Gastrocnemius medialis (tissue), 4 donors: ENCODE results near the gene PHACTR1. TPM values are rescaled to one million over a fixed set of nuclear protein-coding genes. Genes with fewer than 3 reads are reported as not detected.

ENCODE experiments used
- ATAC-seq, 2 donors: fragments of 150-250 bp; one replicate each; pipeline ENCODE4 v1.9.1; 2016
- DNase-seq, 2 donors: peaks; one replicate each; pipeline ENCODE4 v3.0.0-alpha.2; 2019
- H3K27ac ChIP-seq, 4 donors: fragments of 200-600 bp; sonication (generic); 1 replicate in 1 of 4; 2 replicates in 3 of 4; pipeline ENCODE4 v1.5.1; 2016 to 2018; ENCODE audit warnings: mild to moderate bottlenecking in 2 of 4, moderate library complexity in 1 of 4
- H3K27me3 ChIP-seq, 3 donors: fragments of 200-600 bp; sonication (generic) in 2 of 3; 1 replicate in 1 of 3; 2 replicates in 2 of 3; pipeline versions ENCODE4 v1.5.1 to v1.6.0; 2016 to 2019; ENCODE audit warnings: mild to moderate bottlenecking in 1 of 3, moderate library complexity in 1 of 3
- H3K36me3 ChIP-seq, 2 donors: fragments of 200-600 bp; sonication (generic) in 1 of 2; one replicate each; pipeline ENCODE4 v1.5.1; 2017 to 2018
- H3K4me1 ChIP-seq, 2 donors: fragments of 200-600 bp; sonication (generic) in 1 of 2; one replicate each; pipeline ENCODE4 v1.5.1; 2016 to 2017; ENCODE audit warnings: mild to moderate bottlenecking in 2 of 2
- H3K4me3 ChIP-seq, 4 donors: fragments of 200-600 bp; sonication (generic) in 3 of 4; 1 replicate in 1 of 4; 2 replicates in 3 of 4; pipeline ENCODE4 v1.5.1; 2016 to 2019; ENCODE audit warnings: mild to moderate bottlenecking in 2 of 4
- H3K9me3 ChIP-seq, 3 donors: fragments of 200-600 bp; sonication (generic) in 2 of 3; 1 replicate in 1 of 3; 2 replicates in 2 of 3; pipeline ENCODE4 v1.5.1; 2016 to 2019
- CTCF ChIP-seq, 5 experiments: fragments of 450-650 bp in 3 of 5; fragments of 200-600 bp in 2 of 5; sonication (generic) in 2 of 5; IDR thresholded peaks in 4 of 5; conservative IDR thresholded peaks in 1 of 5; 1 replicate in 4 of 5; 2 replicates in 1 of 5; pipeline ENCODE4 v1.5.1; 2016 to 2019; ENCODE audit warnings: antibody characterized with exemption in 5 of 5, mild to moderate bottlenecking in 3 of 5, moderate library complexity in 3 of 5
- POLR2A ChIP-seq, 2 donors: fragments of 450-650 bp; IDR thresholded peaks; one replicate each; pipeline ENCODE4 v1.6.1; 2017; ENCODE audit warnings: antibody characterized with exemption in 2 of 2, mild to moderate bottlenecking in 2 of 2, moderate library complexity in 2 of 2
- in situ Hi-C, 4 donors: fragments of 200-750 bp; cut with MboI; loops; one replicate each; pipeline versions ENCODE4 v1.15.0 to v1.8.0; 2017; ENCODE audit warnings: low sequenced_read_pairs in 4 of 4
- intact Hi-C: fragments of 100-400 bp; cut with DNase I; formaldehyde crosslinking; loops from one replicate; pipeline ENCODE4 v1.15.1; 2023; ENCODE audit warnings: low total_unique reads
- total RNA-seq, 4 donors: library from RNA; depleted of rRNA; stranded (reverse); fragments of >200 nt; gene quantifications; one replicate each; pipeline versions ENCODE4 v1.1.0 to v1.2.3, GENCODE V29; 2016

PHACTR1 gene
- total RNA-seq, 4 donors from 2014 or later: 0.07 to 0.82 (median 0.21) TPM

- Histone ChIP-seq H3K27me3 (no peaks in the 10 kb centered on the region), H3K9me3 (no peaks in the 10 kb centered on the region), H3K4me1 (no peaks in the 10 kb centered on the region), H3K4me3 (no peak overlapping the region), H3K36me3 (no peaks in the 10 kb centered on the region), H3K27ac (no peak overlapping the region)
- no peak for ATAC-seq
- no peak for DNase-seq
- no peak for TF ChIP-seq CTCF (IDR thresholded peaks at IDR 0.05 in 4 of 5, conservative IDR thresholded peaks at IDR 0.05 in 1 of 5)
- TF ChIP-seq POLR2A (IDR thresholded peaks at IDR 0.05): no peak
- in situ Hi-C loops (no loop called here), intact Hi-C loops (no loop called here)
Measured at GRCh38 chr6:13063300-13063918, 346.8 kb downstream of the PHACTR1 start.

GRCh38 chr6:13065581-13065980 lies 349.0 kb downstream of the PHACTR1 start:
- TF ChIP-seq POLR2A (IDR thresholded peaks at IDR 0.05) (no peak), CTCF (IDR thresholded peaks at IDR 0.05 in 4 of 5, conservative IDR thresholded peaks at IDR 0.05 in 1 of 5) (no peak)
- H3K4me3 ChIP-seq: no peak overlapping the region
- H3K36me3 ChIP-seq: no peaks in the 10 kb centered on the region
- DNase-seq: no peak
- in situ Hi-C loops: no loop called here
- no peaks in the 10 kb centered on the region for H3K9me3 ChIP-seq
- H3K27me3 ChIP-seq: no peaks in the 10 kb centered on the region
- H3K27ac ChIP-seq: no peak overlapping the region
- intact Hi-C loops: no loop called here
- H3K4me1 ChIP-seq: no peaks in the 10 kb centered on the region
- no peak for ATAC-seq

GRCh38 chr6:13066050-13066449 lies 349.5 kb downstream of the PHACTR1 start:
- intact Hi-C loops (no loop called here), in situ Hi-C loops (no loop called here)
- H3K36me3 ChIP-seq: no peaks in the 10 kb centered on the region
- no peaks in the 10 kb centered on the region for H3K4me1 ChIP-seq
- no peaks in the 10 kb centered on the region for H3K27me3 ChIP-seq
- H3K9me3 ChIP-seq: no peaks in the 10 kb centered on the region
- ATAC-seq (no peak), DNase-seq (no peak)
- H3K4me3 ChIP-seq: no peak overlapping the region
- TF ChIP-seq POLR2A (IDR thresholded peaks at IDR 0.05): no peak
- TF ChIP-seq CTCF (IDR thresholded peaks at IDR 0.05 in 4 of 5, conservative IDR thresholded peaks at IDR 0.05 in 1 of 5): no peak
- H3K27ac ChIP-seq: peak overlapping the region in 1 of 4 donors; percentile 57

GRCh38 chr6:13066820-13067219 lies 350.3 kb downstream of the PHACTR1 start:
- no peaks in the 10 kb centered on the region for H3K4me1 ChIP-seq
- no peaks in the 10 kb centered on the region for H3K9me3 ChIP-seq
- TF ChIP-seq CTCF (IDR thresholded peaks at IDR 0.05 in 4 of 5, conservative IDR thresholded peaks at IDR 0.05 in 1 of 5): no peak
- TF ChIP-seq POLR2A (IDR thresholded peaks at IDR 0.05): no peak
- intact Hi-C loops (no loop called here), in situ Hi-C loops (no loop called here)
- DNase-seq: no peak
- ATAC-seq: no peak
- H3K27ac ChIP-seq: peak overlapping the region in 2 of 4 donors; percentile 2 to 57
- H3K4me3 ChIP-seq: no peak overlapping the region
- no peaks in the 10 kb centered on the region for H3K36me3 ChIP-seq
- H3K27me3 ChIP-seq: no peaks in the 10 kb centered on the region
